Fibroblast of upper back skin (primary cell): ENCODE results near the gene GALNT2.

ENCODE experiments used
- DNase-seq: peaks from one replicate; pipeline ENCODE4 v3.0.0-alpha.2; 2013

Gene GALNT2

GRCh38 chr1:230117694-230118093, 50.7 kb downstream of the GALNT2 start:
- DNase-seq = no peak

GRCh38 chr1:230119340-230119739, 52.3 kb downstream of the GALNT2 start:
- no peak for DNase-seq

DNA sequence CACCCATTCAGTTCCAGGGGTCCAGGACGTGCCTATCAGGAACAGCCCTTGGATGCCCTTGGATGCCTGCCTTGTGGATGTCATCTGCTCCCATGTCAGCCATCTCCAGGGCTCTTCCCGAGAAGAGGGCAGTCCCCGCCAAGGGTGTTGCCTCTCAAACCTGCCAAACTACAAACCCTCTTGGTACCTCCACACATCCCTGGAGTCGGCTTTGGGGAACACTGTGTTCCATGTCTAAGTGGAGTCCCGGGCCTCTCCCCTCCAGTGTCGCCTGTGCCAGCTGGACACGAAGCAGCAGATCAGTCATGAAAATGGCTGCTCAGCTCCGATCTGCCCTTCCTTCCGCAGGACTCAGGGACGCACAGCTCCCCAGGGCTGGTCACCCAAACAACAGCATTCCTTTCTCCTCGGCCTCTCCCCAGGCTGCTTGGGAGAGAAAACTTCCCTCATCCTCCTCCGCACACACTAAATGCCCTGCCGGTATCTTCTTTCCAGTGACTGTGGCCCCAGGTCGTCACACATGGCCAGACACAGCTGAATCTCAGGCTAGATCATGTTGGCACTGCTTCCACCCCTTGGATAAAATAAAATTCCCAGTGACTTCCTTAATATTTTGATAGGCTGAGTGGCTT, 53.4 kb downstream of the GALNT2 start:
- no peak for DNase-seq

- no peak for DNase-seq
These were observed 53.9 kb downstream of the GALNT2 start for GRCh38 chr1:230120921-230121381.

- DNase-seq = no peak
These were observed 54.9 kb downstream of the GALNT2 start for GRCh38 chr1:230121950-230122349.

GRCh38 chr1:230122366-230123279, 55.6 kb downstream of the GALNT2 start:
- peak; percentile 51 for DNase-seq

GRCh38 chr1:230123280-230124185, 56.5 kb downstream of the GALNT2 start:
- peak; percentile 61 for DNase-seq

- DNase-seq = peak; percentile 70
These were observed 57.4 kb downstream of the GALNT2 start for GRCh38 chr1:230124186-230125128.

DNA sequence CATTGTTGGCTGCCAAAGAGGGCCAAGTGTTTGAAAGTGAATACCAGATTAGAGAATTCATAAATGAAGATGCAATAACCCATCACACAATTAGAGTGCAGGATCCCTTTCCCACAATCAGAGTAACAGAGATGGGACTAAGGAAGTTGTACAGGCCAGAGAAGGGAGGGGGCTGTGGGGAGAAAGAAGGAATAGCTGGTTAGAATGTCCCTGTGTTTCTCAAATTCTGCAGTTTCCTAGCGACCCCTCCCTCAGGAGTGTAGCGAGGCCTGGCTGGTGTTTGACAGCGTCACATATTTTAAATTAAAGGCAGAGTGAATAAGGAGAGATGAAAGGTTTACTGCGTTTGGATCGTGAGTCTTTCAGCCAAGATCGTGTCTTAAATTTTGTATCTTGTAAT, 58.1 kb downstream of the GALNT2 start:
- DNase-seq = no peak

DNA sequence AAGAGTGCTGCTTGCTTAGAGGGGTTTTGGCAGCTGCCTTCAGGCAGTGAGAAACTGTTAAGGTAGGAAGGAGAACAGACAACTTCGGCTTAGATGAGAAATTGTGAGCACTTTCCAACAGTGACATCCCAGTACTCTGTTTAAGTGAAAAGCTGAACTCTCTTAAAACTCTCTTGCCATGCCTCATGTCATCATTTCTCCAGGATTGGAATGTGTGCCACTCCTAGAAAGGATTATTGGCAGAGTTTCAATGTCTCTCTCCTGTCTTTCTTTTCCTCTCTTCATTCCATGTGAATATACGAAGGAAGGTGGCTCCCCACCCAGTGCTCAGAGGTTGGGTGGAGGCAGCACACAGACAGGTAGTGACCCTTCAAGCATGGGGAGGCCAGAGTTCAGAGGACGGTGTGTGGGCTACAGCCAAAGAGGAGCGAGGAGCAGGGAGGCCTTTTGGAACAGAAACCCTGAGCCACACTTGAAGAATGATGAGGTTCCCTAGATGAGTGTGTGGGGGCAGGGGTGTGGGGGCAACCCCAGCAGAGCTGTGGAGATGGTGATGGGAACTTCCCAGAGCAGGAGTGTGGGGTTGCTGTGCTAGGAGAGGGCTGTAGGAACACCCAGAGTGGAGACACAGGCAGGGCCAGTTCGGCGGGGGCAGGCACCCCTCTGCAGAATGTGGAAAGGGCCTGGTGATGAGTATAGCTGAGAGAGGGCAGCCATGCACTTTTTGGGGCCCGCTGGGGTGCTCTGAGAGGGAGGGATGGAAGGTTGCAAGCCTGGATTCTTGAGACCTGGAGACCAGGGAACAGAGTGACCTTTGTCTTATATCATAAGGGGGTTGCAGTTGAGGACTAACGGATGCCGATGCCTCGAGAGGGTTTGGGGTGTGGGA, 58.8 kb downstream of the GALNT2 start:
- peak; percentile 66 for DNase-seq

GRCh38 chr1:230126529-230127104, 59.6 kb downstream of the GALNT2 start:
- DNase-seq = no peak

DNA sequence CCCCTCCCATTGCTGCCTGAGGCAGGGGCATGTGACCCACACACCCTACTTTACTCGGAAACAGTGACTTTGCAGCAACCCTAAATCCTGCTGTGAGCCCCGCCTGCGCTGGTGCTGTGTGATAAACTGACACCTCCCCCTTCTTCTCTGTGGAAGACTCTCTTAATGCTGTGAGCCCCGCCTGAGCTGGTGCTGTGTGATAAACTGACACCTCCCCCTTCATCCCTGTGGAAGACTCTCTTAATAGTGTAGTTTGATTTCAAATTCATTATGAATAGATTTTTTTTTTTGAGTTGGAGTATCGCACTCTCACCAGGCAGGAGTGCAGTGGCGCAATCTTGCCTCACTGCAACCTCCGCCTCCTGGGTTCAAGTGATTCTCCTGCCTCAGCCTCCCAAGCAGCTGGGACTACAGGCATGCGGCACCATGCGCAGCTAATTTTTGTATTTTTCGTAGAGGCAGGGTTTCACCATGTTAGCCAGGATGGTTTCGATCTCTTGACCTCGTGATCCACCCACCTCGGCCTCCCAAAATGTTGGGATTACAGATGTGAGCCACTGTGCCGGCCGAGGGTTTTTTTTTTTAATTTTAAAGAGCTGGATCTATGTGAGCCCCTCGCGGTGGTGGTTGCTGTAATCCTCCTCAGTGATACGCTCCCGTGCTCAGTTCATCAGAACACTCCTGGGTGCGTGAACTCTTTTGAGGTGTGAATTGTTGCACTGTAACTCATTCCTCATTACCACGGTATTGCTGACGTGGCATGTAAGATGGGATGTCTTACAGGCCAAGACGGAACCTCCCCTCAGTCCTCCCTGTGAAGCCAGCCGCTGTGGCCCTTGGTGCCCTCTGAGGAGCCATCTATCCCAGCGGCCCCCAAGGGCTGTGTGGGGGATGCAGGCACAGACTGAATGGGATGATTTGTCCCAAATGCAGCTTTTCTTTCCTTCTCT, 60.3 kb downstream of the GALNT2 start:
- DNase-seq = no peak

DNA sequence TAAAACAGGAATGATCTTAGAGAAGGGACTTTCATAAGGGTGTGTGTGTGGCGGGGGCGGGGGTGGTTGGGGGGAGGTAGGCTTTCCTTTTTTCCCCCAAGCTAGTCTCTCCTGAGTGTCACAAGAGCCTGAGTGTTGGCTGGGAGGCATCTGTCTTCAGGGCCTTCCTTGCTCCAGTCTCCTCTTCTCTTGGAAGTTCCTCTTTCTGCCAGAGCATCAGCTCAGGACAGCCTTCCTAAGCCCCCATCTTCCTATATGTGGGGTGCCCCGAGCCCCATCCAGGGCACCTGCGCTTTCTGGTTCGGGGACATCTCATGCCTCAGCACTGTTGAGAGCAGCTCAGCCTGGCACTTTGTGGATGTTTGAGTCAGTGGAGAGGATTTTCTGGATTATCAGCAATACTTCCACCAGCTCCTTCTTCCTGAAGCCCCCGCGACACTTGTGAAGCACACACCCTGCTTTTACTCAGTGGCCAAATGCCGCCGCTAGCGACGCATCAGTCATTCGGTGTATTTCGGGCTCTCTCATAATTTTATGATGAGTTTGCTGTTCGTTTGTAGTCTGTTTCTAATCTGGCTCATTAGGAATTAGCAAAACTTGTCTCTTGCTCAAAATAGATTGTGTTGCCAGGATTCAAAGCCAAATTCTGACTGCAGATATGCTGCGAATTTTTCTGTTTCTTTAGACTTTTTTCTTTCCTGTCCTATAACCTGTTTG, 61.7 kb downstream of the GALNT2 start:
- DNase-seq = no peak

- DNase-seq = no peak
These were observed 62.3 kb downstream of the GALNT2 start for GRCh38 chr1:230129341-230129740.

GRCh38 chr1:230130172-230130944, 63.3 kb downstream of the GALNT2 start:
- DNase-seq = no peak

- no peak for DNase-seq
These were observed 64.4 kb downstream of the GALNT2 start for GRCh38 chr1:230131457-230131856.

GRCh38 chr1:230132758-230133157, 65.7 kb downstream of the GALNT2 start:
- no peak for DNase-seq

DNA sequence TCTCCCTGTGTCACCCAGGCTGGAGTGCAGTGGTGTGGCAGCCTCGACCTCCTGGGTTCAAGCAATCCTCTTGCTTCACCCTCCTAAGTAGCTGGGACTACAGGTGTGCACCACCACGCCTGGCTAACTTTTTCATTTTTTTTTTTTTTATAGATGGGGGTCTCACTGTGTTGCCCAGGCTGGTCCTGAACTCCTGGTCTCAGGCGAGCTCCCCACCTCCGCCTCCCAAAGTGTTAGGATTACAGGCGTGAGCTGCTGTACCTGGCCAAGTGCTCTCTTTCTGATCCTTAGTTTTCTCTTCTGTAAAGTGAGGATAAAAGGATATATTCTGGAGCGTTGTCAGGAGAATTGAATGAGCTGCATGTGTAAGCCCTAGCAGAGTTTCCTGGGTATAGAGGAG, 68.7 kb downstream of the GALNT2 start:
- no peak for DNase-seq
